C4-2B (cell line): ENCODE data around the gene CYP21A2.
"Not testable (repeated sequence)": the region's sequence is repeated elsewhere in the genome, so short reads cannot be mapped to it uniquely, and the experiment has no call there.

Experiments
- ZFX ChIP-seq: fragments of 450-650 bp; IDR thresholded peaks from 2 replicates; pipeline ENCODE4 v1.6.1; 2017
- TF ChIP-seq, protein P1 (sequence below): fragments of 450-650 bp; conservative IDR thresholded peaks from 2 replicates; pipeline ENCODE4 v1.5.1; 2017; ENCODE audit warnings: mild to moderate bottlenecking

DNA sequence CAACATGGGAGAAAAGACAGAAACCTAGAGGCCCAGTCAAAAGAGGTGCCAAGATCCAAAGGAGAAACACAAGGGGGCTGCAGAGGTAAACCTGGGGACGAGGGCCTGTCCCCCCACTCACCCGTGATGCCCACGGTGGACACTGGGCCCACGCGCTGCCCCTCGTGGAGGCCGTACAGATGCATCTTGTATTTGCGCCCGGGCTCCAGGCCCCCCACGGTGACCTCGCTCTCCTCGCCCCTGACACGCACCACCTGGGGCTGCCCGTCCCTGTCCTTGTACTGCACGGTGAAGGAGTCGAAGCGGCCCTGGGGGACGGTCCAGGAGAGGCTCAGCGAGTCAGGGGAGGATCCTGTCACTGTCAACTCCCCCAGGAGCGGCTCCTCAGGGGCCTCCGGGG, 10.9 kb downstream of the CYP21A2 start:
- TF ChIP-seq, protein P1, sequence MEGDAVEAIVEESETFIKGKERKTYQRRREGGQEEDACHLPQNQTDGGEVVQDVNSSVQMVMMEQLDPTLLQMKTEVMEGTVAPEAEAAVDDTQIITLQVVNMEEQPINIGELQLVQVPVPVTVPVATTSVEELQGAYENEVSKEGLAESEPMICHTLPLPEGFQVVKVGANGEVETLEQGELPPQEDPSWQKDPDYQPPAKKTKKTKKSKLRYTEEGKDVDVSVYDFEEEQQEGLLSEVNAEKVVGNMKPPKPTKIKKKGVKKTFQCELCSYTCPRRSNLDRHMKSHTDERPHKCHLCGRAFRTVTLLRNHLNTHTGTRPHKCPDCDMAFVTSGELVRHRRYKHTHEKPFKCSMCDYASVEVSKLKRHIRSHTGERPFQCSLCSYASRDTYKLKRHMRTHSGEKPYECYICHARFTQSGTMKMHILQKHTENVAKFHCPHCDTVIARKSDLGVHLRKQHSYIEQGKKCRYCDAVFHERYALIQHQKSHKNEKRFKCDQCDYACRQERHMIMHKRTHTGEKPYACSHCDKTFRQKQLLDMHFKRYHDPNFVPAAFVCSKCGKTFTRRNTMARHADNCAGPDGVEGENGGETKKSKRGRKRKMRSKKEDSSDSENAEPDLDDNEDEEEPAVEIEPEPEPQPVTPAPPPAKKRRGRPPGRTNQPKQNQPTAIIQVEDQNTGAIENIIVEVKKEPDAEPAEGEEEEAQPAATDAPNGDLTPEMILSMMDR = not testable (repeated sequence)
- TF ChIP-seq ZFX = not testable (repeated sequence)
